Trophoblast cell (in vitro differentiated cells and primary cell): ENCODE measurements around the gene GYPE.
"Not testable (repeated sequence)": the region's sequence is repeated elsewhere in the genome, so short reads cannot be mapped to it uniquely, and the experiment has no call there.

Experiments used
- DNase-seq, 2 donors: peaks; one replicate each; pipeline ENCODE4 v3.0.0-alpha.2; 2016
- H2AFZ ChIP-seq: 2 replicates; pipeline ENCODE4 v1.6.1; 2013; ENCODE audit warnings: low read length, moderate library complexity, mild to moderate bottlenecking; ENCODE audit not compliant: insufficient read depth, poor library complexity
- H2AK5ac ChIP-seq: 2 replicates; pipeline ENCODE4 v1.6.1; 2013; ENCODE audit warnings: mild to moderate bottlenecking, low read length
- H2BK120ac ChIP-seq: 2 replicates; pipeline ENCODE4 v1.6.1; 2013; ENCODE audit warnings: low read length, mild to moderate bottlenecking, moderate library complexity; ENCODE audit not compliant: insufficient read depth, poor library complexity
- H2BK12ac ChIP-seq: 2 replicates; pipeline ENCODE4 v1.6.1; 2013; ENCODE audit warnings: mild to moderate bottlenecking, low read length, moderate library complexity
- H2BK5ac ChIP-seq: 2 replicates; pipeline ENCODE4 v1.6.1; 2013; ENCODE audit warnings: low read length, low read depth, moderate library complexity, mild to moderate bottlenecking; ENCODE audit not compliant: poor library complexity
- H3K14ac ChIP-seq: 2 replicates; pipeline ENCODE4 v1.6.1; 2013; ENCODE audit warnings: mild to moderate bottlenecking, low read length
- H3K18ac ChIP-seq: 2 replicates; pipeline ENCODE4 v1.6.1; 2013; ENCODE audit warnings: mild to moderate bottlenecking, low read length
- H3K23ac ChIP-seq: 2 replicates; pipeline ENCODE4 v1.6.1; 2013; ENCODE audit warnings: low read length
- H3K27ac ChIP-seq: 2 replicates; pipeline ENCODE4 v1.5.1; 2013; ENCODE audit warnings: low read depth, mild to moderate bottlenecking, inconsistent platforms, low read length, moderate library complexity
- H3K27me3 ChIP-seq: 2 replicates; pipeline ENCODE4 v1.6.1; 2013; ENCODE audit warnings: inconsistent platforms, mild to moderate bottlenecking, low read length, moderate library complexity; ENCODE audit not compliant: insufficient read depth
- H3K36me3 ChIP-seq, 2 experiments: 1 replicate in 1 of 2; 2 replicates in 1 of 2; pipeline ENCODE4 v1.6.1; 2013; ENCODE audit warnings: low read length in 2 of 2, mild to moderate bottlenecking in 2 of 2, moderate library complexity in 1 of 2; ENCODE audit not compliant: insufficient read depth in 2 of 2, control insufficient read depth in 1 of 2
- H3K4ac ChIP-seq: 2 replicates; pipeline ENCODE4 v1.6.1; 2013; ENCODE audit warnings: low read depth, mild to moderate bottlenecking, low read length, moderate library complexity
- H3K4me1 ChIP-seq, 2 experiments: 1 replicate in 1 of 2; 2 replicates in 1 of 2; pipeline ENCODE4 v1.6.1; 2013; ENCODE audit warnings: low read length in 2 of 2, mild to moderate bottlenecking in 2 of 2, moderate library complexity in 1 of 2; ENCODE audit not compliant: insufficient read depth in 2 of 2, control insufficient read depth in 1 of 2
- H3K4me2 ChIP-seq: 2 replicates; pipeline ENCODE4 v1.6.1; 2013; ENCODE audit warnings: inconsistent platforms, mild to moderate bottlenecking, low read length, moderate library complexity
- H3K4me3 ChIP-seq: 2 replicates; pipeline ENCODE4 v1.5.1; 2013; ENCODE audit warnings: mild to moderate bottlenecking, low read depth, low read length, inconsistent platforms
- H3K79me1 ChIP-seq: one replicate; pipeline ENCODE4 v1.6.1; 2013; ENCODE audit warnings: low read length
- H3K79me2 ChIP-seq: 2 replicates; pipeline ENCODE4 v1.6.1; 2013; ENCODE audit warnings: low read length, mild to moderate bottlenecking; ENCODE audit not compliant: control insufficient read depth, insufficient read depth, poor library complexity
- H3K9ac ChIP-seq: 2 replicates; pipeline ENCODE4 v1.6.1; 2013; ENCODE audit warnings: mild to moderate bottlenecking, low read length
- H3K9me3 ChIP-seq: 2 replicates; pipeline ENCODE4 v1.6.1; 2013; ENCODE audit warnings: low read depth, mild to moderate bottlenecking, control low read depth, inconsistent platforms, low read length; ENCODE audit not compliant: insufficient read depth
- H4K12ac ChIP-seq: 2 replicates; pipeline ENCODE4 v1.6.1; 2013; ENCODE audit warnings: low read depth, mild to moderate bottlenecking, low read length, moderate library complexity
- H4K8ac ChIP-seq: 2 replicates; pipeline ENCODE4 v1.6.1; 2013; ENCODE audit warnings: low read depth, mild to moderate bottlenecking, low read length, moderate library complexity
- H4K91ac ChIP-seq: one replicate; pipeline ENCODE4 v1.6.1; 2013; ENCODE audit warnings: low read depth, mild to moderate bottlenecking, low read length, moderate library complexity
- WGBS: extraction: QIAGEN DNeasy Blood & Tissue Kit; methylation state at CpG from one replicate; pipeline ENCODE4 v1.1.7; 2013; ENCODE audit warnings: missing lambda C conversion rate; ENCODE audit not compliant: insufficient read length, insufficient coverage; ENCODE audit errors: extremely low coverage; 5-methylcytosine and 5-hydroxymethylcytosine counted together

The GYPE gene

GRCh38 chr4:143910906-143911305 is 5.5 kb upstream of the GYPE start:
- not testable (repeated sequence) for H2AK5ac ChIP-seq, H3K4ac ChIP-seq, DNase-seq, H2BK120ac ChIP-seq, H3K18ac ChIP-seq, H3K36me3 ChIP-seq, H3K79me2 ChIP-seq, H3K27me3 ChIP-seq, H3K4me2 ChIP-seq, H3K4me1 ChIP-seq, H3K14ac ChIP-seq, H3K23ac ChIP-seq, H2AFZ ChIP-seq, H3K27ac ChIP-seq, H3K9ac ChIP-seq, H4K12ac ChIP-seq, H3K4me3 ChIP-seq, H2BK12ac ChIP-seq, H4K8ac ChIP-seq, H4K91ac ChIP-seq, H3K79me1 ChIP-seq, H3K9me3 ChIP-seq, H2BK5ac ChIP-seq
- no CpG with 5 or more reads among the region's 2 CpGs for WGBS

- H3K14ac ChIP-seq, H3K18ac ChIP-seq, H4K91ac ChIP-seq, H3K79me2 ChIP-seq, H3K4me3 ChIP-seq, H3K27me3 ChIP-seq, H3K4me2 ChIP-seq, H3K4me1 ChIP-seq, H3K79me1 ChIP-seq, H3K27ac ChIP-seq, H3K23ac ChIP-seq, H2AK5ac ChIP-seq, H2BK5ac ChIP-seq, H4K8ac ChIP-seq, H2AFZ ChIP-seq, H4K12ac ChIP-seq, H3K36me3 ChIP-seq, H3K9me3 ChIP-seq, H3K9ac ChIP-seq, H2BK12ac ChIP-seq, H3K4ac ChIP-seq, H2BK120ac ChIP-seq: not testable (repeated sequence)
- WGBS: no CpG with 5 or more reads among the region's 3 CpGs
- peak in 1 of 2 donors; percentile 11 for DNase-seq
Observed at GRCh38 chr4:143907811-143908210, 2.5 kb upstream of the GYPE start.

- not testable (repeated sequence) for H2AFZ ChIP-seq, H4K12ac ChIP-seq, H2BK5ac ChIP-seq, H3K79me1 ChIP-seq, H4K91ac ChIP-seq, H3K4me1 ChIP-seq, H3K18ac ChIP-seq, H3K27ac ChIP-seq, H4K8ac ChIP-seq, H2BK12ac ChIP-seq, H3K79me2 ChIP-seq, H3K4ac ChIP-seq, H3K23ac ChIP-seq, H3K9me3 ChIP-seq, H3K9ac ChIP-seq, H2AK5ac ChIP-seq, H3K36me3 ChIP-seq, H3K14ac ChIP-seq, H2BK120ac ChIP-seq, H3K4me3 ChIP-seq, H3K27me3 ChIP-seq, H3K4me2 ChIP-seq, DNase-seq
Observed at GRCh38 chr4:143904431-143904830, 928 bp downstream of the GYPE start.

- no CpG with 5 or more reads among the region's 4 CpGs for WGBS
Observed at GRCh38 chr4:143890323-143890722, 15.0 kb downstream of the GYPE start.

GRCh38 chr4:143888189-143888588 is 17.2 kb downstream of the GYPE start:
- no CpG with 5 or more reads among the region's 3 CpGs for WGBS
- not testable (repeated sequence) for H3K4me1 ChIP-seq, H3K27ac ChIP-seq, H3K79me1 ChIP-seq, H2BK120ac ChIP-seq, H3K14ac ChIP-seq, H4K91ac ChIP-seq, DNase-seq, H2AFZ ChIP-seq, H3K79me2 ChIP-seq, H2AK5ac ChIP-seq, H3K18ac ChIP-seq, H2BK5ac ChIP-seq, H3K27me3 ChIP-seq, H3K23ac ChIP-seq, H3K4me3 ChIP-seq, H2BK12ac ChIP-seq, H4K12ac ChIP-seq, H3K9me3 ChIP-seq, H3K36me3 ChIP-seq, H4K8ac ChIP-seq, H3K4ac ChIP-seq, H3K4me2 ChIP-seq, H3K9ac ChIP-seq

More at GRCh38 chr4:143890323-143890722, 15.0 kb downstream of the GYPE start:
- not testable (repeated sequence) for H3K27ac ChIP-seq, H3K36me3 ChIP-seq, H4K91ac ChIP-seq, H3K9ac ChIP-seq, H3K4ac ChIP-seq, H3K4me2 ChIP-seq, H3K27me3 ChIP-seq, H3K14ac ChIP-seq, H4K8ac ChIP-seq, H3K4me1 ChIP-seq, H3K23ac ChIP-seq, H2AK5ac ChIP-seq, H4K12ac ChIP-seq, H2BK12ac ChIP-seq, DNase-seq, H3K4me3 ChIP-seq, H2BK5ac ChIP-seq, H3K79me2 ChIP-seq, H3K9me3 ChIP-seq, H3K18ac ChIP-seq, H3K79me1 ChIP-seq, H2AFZ ChIP-seq, H2BK120ac ChIP-seq
